LNCaP clone FGC (cell line): ENCODE data around the gene CHRDL2.

Experiments used
- DNase-seq: peaks from one replicate; pipeline ENCODE4 v3.0.0-alpha.2; 2011; ENCODE audit warnings: low read depth
- H3K4me3 ChIP-seq: 2 replicates; pipeline ENCODE4 v1.5.1; 2011; ENCODE audit warnings: mild to moderate bottlenecking, low read depth, low read length, control low read depth
- TF ChIP-seq, protein P1 (sequence below): IDR thresholded peaks from 2 replicates; pipeline ENCODE4 v1.5.1; 2012; ENCODE audit warnings: mild to moderate bottlenecking; ENCODE audit not compliant: control insufficient read depth, insufficient read depth; ENCODE audit errors: extremely low read depth

The CHRDL2 gene

DNA sequence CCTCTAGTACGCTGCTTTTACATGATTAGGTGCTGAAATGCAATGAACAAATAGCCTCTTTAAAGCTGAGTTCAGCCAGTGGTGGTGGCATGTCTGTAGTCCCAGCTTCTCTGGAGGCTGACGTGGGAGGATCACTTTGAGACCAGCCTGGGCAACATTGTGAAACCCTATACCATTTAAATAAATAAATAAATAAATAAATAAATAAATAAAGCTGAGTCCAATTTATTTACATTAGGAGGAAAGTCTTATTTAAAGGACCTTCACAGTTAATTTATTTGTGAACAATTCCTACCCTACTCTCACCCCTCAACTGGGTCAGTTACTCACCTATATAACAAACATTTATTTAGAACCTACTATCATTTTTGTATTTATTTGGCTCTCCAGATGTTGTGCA, 4.8 kb upstream of the CHRDL2 start:
- no peak for DNase-seq
- H3K4me3 ChIP-seq = no peak overlapping the region
- TF ChIP-seq, protein P1, sequence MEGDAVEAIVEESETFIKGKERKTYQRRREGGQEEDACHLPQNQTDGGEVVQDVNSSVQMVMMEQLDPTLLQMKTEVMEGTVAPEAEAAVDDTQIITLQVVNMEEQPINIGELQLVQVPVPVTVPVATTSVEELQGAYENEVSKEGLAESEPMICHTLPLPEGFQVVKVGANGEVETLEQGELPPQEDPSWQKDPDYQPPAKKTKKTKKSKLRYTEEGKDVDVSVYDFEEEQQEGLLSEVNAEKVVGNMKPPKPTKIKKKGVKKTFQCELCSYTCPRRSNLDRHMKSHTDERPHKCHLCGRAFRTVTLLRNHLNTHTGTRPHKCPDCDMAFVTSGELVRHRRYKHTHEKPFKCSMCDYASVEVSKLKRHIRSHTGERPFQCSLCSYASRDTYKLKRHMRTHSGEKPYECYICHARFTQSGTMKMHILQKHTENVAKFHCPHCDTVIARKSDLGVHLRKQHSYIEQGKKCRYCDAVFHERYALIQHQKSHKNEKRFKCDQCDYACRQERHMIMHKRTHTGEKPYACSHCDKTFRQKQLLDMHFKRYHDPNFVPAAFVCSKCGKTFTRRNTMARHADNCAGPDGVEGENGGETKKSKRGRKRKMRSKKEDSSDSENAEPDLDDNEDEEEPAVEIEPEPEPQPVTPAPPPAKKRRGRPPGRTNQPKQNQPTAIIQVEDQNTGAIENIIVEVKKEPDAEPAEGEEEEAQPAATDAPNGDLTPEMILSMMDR = no peak

DNA sequence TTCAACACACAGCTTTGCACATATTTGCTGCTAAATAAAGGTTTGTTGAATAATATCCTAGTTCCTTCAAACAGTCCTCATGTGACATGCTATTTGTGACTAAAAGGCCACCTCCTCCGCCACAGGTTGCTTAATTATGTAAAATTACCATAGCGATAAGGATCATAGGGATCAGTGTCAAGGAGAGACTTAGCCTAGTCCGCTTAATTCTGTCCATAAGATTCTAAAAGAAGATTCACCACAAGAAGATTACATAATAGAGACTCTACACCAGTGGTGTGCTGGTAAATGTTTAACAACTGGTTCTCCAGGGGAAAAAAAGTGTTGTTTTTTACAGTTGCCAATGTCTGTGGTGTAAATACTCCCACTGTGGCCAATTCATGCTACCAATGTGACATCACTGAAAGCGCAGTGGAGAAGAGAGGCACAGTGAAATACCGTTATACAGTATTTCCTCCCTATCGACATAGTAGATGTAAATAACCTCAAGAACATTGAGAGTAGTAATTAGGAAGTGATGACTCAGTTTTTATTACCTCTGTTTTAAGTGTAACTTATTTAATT, 4.2 kb upstream of the CHRDL2 start:
- TF ChIP-seq, protein P1 = no peak
- no peak for DNase-seq

DNA sequence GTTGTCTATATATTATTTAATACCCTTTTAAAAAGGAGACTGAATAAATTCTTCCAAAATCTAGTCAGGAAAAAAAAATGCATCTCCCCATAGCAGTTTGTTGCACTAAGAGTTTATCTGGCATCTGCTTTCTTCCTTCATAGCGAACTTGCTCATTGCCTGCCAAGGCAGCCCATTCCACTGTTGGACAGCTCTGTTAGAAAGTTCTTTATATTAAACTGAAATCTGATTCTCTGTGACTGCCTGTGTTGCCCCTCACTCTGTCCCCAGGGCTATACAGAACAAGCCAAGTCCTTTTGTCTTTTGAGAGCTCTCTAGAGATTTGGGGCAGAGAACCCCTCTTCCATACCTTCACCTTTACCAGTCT, 3.3 kb upstream of the CHRDL2 start:
- no peak for DNase-seq
- TF ChIP-seq, protein P1 = no peak
- no peak overlapping the region for H3K4me3 ChIP-seq

More for the DNA sequence above, 4.2 kb upstream of the CHRDL2 start:
- H3K4me3 ChIP-seq = no peak overlapping the region

DNA sequence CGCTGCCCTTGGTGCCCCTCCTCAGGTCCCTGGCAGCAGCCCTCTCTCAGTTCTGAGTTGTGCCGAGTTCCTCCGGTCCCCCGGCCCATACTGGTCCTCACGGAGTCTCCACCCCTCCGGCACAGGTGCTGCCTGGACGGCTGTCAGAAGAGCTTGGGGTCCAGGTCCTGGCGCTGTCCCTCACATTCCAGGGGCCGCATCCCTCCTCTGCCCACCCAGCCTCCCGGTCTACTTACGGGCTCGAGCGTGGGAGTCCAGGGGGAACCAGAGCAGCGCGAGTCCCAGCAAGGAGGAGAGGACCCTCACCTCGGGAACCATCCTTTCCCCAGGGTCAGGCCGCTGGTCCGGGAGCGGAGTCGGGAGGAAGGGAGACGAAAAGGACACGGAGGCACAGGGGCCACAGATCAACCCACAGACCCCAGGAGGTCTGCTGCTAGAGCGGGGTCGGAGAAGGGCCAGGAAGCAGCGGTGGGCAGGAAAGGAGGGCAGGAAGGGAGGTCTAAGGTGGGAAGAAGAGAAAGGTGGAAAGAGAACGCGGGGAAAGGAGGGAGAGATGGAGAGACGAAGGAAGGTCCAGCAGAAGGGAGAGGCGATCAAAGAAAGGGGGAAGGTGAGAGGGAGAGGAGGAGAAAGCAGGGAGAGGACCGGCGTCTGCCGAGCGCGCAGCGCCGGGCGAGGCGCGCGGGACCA, 510 bp downstream of the CHRDL2 start:
- no peak overlapping the region for H3K4me3 ChIP-seq
- no peak for DNase-seq
- TF ChIP-seq, protein P1 = no peak

DNA sequence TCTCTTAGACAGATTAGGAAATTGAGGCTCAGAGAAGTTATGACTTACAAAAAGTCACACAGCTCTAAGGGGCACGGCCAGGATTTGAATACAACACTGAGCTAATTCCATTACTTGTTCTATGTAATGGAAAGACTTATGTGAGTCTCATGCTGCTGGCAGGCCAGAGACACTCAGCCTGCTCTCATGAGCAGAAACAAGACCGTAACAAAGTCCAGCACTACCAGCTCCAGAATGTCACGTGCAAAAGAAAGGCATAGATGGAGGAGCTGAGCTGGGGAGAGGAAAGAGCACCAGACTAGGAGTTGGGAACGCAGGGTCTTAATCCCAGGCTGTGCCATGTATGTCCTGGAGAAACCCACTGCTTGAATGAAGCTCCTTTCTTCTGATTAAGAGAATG, 1.8 kb downstream of the CHRDL2 start:
- no peak for DNase-seq
- TF ChIP-seq, protein P1 = no peak
- H3K4me3 ChIP-seq = no peak overlapping the region

DNA sequence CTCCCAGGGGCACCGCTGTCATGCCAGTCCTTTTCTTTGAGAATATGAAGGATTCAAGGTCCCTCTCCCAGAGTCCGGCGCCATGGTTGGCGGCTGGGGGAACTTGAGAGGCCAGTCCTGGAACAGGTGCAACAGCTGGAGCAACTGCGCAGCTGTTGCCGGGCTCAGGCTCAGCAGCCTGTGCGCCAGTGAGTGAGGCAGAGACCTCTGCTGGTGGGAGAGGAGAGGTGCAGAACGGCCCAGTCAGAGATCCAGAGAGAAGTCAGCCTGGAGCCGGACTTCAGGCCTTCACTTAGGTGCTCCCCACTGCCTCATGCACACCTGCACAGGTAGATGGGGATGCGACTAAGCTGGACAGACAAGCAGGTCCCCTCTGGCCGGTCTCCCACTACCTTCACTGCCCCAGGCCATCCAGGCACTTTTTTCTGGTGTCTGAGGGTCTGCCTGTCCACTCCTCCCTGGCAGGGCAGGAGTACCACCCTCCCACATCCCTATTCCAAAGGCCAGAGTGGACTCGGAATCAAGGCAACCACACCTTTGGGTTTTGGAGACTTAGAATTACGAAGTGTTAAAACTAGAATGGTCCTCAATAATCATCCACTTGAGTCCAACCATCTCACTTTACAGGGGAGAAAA, 4.6 kb downstream of the CHRDL2 start:
- TF ChIP-seq, protein P1 = peak; percentile 97
- peak; percentile 56 for DNase-seq
- no peak overlapping the region for H3K4me3 ChIP-seq

DNA sequence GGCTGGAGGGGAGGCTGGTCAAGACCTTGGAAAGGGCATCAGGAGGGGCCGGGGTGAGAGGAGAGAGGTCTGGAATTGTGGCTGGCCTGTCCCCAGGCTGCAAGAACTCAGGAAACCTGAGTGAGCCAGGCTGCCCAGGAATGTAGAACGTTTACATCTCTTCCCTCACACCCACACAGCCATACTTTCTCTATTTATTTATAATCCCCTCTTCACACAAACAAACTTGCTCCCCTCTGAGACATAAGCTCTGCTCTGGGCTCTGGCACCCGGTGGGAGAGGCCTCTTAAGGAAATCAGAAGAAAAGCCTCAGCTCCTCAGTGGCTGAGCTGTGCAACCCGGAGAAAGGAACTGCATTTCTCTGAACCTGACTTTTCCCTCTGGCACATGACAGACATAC, 5.5 kb downstream of the CHRDL2 start:
- TF ChIP-seq, protein P1 = no peak
- no peak overlapping the region for H3K4me3 ChIP-seq
- DNase-seq = no peak
